Epithelial cell of proximal tubule (primary cell): ENCODE measurements around the gene C1QTNF3. TPM values are rescaled to one million over a fixed set of nuclear protein-coding genes. Genes with fewer than 3 reads are reported as not detected.
"Not testable (repeated sequence)": the region's sequence is repeated elsewhere in the genome, so short reads cannot be mapped to it uniquely, and the experiment has no call there.

Experiments used
- DNase-seq: peaks from one replicate; pipeline ENCODE4 v3.0.0-alpha.2; 2011; ENCODE audit warnings: low read depth
- H3K4me3 ChIP-seq: 2 replicates; pipeline ENCODE4 v1.5.1; 2011; ENCODE audit warnings: low read depth, mild to moderate bottlenecking, low read length
- total RNA-seq: library from RNA; depleted of rRNA; stranded (reverse); fragments of >200 nt; gene quantifications from 2 replicates; pipeline ENCODE4 v1.2.3, GENCODE V29; 2015
- TF ChIP-seq, protein P1 (sequence below): conservative IDR thresholded peaks from 2 replicates; pipeline ENCODE4 v1.5.1; 2012; ENCODE audit warnings: low read depth, mild to moderate bottlenecking, low read length

The C1QTNF3 gene
- total RNA-seq, 1 donor from 2014 or later = 2.8 TPM

DNA sequence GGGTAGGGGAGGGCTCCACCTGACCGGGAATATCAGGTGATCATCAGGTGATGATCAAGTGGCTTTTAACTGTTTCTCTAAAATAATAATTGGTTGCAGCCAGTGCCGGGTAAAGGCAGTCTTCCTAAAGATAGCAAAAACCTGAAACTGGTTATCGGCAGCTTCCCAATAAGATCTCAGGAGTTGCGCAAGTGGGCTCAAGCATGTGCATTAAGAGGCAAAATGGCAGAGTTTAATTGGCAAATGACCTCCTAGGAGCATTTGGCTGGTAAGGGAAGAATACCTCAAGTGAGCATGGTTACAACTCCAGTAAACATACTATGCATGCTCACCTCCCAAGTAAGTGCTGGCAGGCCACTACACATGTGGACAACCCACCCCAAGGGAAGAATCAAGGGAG, 4.2 kb downstream of the C1QTNF3 start:
- DNase-seq = no peak
- TF ChIP-seq, protein P1, sequence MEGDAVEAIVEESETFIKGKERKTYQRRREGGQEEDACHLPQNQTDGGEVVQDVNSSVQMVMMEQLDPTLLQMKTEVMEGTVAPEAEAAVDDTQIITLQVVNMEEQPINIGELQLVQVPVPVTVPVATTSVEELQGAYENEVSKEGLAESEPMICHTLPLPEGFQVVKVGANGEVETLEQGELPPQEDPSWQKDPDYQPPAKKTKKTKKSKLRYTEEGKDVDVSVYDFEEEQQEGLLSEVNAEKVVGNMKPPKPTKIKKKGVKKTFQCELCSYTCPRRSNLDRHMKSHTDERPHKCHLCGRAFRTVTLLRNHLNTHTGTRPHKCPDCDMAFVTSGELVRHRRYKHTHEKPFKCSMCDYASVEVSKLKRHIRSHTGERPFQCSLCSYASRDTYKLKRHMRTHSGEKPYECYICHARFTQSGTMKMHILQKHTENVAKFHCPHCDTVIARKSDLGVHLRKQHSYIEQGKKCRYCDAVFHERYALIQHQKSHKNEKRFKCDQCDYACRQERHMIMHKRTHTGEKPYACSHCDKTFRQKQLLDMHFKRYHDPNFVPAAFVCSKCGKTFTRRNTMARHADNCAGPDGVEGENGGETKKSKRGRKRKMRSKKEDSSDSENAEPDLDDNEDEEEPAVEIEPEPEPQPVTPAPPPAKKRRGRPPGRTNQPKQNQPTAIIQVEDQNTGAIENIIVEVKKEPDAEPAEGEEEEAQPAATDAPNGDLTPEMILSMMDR = no peak
- no peak overlapping the region for H3K4me3 ChIP-seq

DNA sequence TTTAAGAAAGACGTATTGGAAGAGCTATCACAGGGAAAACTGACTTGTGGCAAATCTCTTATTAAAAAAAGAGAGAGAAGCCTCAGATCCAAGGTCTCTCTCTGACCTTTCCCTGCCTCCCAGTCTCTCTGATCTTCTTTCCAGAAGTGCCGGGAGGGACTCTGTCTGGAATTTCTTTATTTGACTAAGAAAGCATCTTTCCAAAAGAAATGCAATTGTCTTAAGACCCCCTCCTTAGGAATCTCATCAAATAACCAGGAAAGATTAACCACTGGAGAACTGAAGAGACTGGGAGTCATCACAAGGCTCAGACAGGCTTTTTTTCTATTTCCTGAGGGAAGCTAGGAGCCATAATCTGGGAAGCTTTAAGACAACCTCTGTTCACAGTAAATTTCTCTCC, 4.6 kb downstream of the C1QTNF3 start:
- TF ChIP-seq, protein P1 = no peak

DNA sequence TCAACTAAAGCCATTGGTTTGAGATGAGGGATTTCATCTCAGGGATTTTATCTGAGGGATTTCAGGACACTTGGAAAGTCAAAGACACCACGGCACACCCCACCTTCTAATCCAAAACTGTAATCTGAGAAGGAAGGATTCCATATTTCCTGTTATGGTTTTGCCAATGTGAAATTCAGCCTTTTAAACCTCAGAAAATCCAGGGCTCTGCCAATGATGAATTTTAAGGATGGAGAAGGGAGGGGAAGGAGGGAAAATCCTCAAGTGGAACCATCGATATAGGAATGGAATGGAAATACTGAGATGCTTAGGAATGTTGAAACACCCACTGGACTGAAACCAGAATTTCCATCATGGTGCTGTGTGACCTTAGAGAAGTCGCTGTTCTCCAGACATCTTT, 5.3 kb downstream of the C1QTNF3 start:
- no peak for DNase-seq
- TF ChIP-seq, protein P1 = no peak
- H3K4me3 ChIP-seq = no peak overlapping the region

More for the DNA sequence above, 4.6 kb downstream of the C1QTNF3 start:
- no peak for DNase-seq
- no peak overlapping the region for H3K4me3 ChIP-seq

DNA sequence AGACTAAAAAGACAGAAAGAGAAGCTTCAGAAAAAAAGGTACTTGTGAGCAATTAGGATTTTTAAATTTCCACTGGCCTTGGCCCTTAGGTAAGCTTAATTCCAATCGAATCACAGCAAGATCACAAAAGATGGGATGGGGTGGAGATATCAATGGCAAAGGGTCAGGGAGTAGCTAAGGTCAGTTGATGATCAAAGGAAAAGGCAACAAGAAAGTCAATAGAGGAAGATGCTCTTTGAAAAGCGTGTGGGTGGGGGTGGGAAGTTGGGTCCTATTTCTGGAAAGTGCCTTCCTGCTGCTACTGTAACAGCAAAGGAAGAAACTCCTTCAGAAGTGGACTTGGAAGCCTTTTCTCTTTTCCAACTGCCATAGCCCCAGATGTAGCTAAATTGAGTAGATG, 7.3 kb downstream of the C1QTNF3 start:
- DNase-seq = no peak
- TF ChIP-seq, protein P1 = no peak
- peak overlapping the region; percentile 10 for H3K4me3 ChIP-seq

DNA sequence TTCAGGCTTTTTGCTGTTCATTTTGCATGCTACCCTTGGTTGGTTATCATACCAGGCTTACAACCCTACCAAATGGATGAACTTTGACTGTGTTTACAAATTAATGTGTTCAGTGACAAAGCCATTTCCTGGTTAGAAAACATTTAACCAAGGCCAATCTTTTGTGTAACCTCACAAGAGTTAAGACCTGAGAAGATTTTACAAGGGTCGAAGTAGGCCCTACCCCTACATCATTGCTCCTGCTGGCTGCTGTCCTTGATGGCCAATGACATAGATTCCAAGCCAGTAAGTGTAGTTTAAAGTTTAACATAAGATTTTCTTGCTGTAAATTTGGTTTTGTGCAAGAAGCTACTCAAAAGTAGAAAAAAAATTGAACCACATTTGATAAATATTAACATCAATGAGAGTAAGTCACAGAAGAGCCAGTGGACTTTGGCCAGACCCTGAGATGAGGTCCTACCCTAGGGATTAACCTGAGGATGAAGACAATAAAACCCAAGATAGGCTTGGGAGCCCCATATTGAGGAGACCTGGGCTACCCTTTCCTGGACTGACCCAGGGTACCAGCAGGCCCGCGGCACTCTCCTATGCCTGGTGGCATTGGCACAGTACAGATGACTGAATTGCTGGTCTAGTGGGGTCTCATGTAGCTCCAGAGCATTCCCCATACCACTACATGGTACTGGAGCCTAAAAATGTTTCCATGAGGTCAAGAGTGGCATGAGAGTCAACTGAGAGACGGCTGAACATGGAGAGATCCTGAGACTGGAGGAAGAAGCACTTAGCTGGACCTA, 8.3 kb downstream of the C1QTNF3 start:
- no peak overlapping the region for H3K4me3 ChIP-seq
- TF ChIP-seq, protein P1 = no peak
- DNase-seq = no peak

DNA sequence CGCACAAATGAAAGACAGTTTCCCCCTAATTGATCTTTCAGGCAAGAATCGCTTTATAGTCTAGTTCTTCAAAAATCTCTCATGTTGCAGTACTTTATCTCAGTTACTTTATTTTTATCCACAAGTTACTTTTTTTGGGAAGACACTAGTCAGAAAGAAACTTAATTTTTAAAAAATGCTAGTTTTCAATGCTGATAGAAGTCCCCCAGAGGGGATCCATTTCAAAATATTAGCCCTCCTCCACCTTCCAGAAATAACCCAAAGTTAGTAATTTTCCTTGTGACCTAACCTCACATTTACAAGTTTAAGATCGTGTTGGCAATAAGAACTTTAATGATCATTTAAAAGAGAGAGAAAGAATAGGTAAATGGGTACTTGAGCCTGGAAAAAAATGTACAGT, 11.0 kb downstream of the C1QTNF3 start:
- TF ChIP-seq, protein P1 = no peak
- no peak for DNase-seq
- H3K4me3 ChIP-seq = no peak overlapping the region

DNA sequence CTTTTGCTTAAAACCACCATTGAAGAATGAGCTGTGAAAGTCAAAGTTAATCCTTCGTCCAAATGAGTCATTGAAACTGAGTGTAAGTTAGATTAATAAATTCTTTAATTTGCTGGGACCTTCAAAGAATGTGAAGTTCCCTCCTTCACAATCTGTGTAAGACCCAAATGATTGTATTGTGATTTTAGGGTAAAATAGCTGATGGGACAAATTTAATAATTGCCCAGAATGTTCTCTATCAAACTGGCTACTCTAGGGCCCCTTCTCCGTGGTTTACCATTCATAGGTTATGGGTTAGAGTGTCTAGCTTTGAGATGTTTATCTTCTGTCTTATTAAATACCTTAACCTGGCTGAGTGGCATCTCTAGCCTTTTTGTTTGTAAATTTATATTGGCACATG, 11.9 kb downstream of the C1QTNF3 start:
- TF ChIP-seq, protein P1 = no peak
- DNase-seq = no peak
- H3K4me3 ChIP-seq = no peak overlapping the region

DNA sequence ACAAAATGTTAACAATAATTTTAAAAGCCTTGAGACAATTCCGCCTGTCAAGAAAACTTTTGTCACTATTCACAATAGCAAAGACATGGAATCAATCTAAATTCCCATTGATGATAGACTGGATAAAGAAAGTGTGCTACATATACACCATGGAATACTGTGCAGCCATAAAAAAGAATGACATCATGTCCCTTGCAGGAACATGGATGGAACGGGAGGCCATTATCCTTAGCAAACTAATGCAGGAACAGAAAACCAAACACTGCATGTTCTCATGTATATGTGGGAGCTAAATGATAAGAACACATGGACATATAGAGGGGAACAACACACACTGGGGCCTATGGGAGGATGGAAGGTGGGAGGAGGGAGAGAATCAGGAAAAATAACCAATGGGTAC, 12.4 kb downstream of the C1QTNF3 start:
- not testable (repeated sequence) for H3K4me3 ChIP-seq, DNase-seq
